GM21737 (cell line): ENCODE measurements around the gene CSNK1G3.

Experiments used
- ATAC-seq: cut with Tn5 transposase; IDR thresholded peaks from one replicate; pipeline ENCODE4 v1.9.1; 2021; ENCODE audit warnings: mild to moderate bottlenecking, moderate library complexity; ENCODE audit not compliant: unreplicated experiment

CSNK1G3 gene

DNA sequence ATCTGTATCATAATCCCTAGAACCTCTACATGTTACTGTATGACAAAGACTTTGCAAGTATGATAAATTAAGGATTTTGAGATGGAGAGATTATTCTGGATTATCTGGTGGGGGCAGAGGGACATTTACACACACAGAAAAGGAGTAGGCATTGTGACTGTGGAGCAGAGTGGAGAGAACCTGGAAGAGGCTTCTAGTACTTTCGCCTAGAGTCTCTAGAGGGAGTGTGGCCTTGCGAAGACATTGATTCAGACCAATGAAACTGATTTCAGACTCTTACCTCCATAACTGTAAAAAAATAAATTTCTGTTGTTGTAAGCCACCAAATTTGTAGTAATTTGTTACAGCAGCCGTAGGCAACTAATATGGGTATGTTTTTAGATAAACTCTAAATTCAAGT lies 45.9 kb downstream of the CSNK1G3 start:
- ATAC-seq: no peak

DNA sequence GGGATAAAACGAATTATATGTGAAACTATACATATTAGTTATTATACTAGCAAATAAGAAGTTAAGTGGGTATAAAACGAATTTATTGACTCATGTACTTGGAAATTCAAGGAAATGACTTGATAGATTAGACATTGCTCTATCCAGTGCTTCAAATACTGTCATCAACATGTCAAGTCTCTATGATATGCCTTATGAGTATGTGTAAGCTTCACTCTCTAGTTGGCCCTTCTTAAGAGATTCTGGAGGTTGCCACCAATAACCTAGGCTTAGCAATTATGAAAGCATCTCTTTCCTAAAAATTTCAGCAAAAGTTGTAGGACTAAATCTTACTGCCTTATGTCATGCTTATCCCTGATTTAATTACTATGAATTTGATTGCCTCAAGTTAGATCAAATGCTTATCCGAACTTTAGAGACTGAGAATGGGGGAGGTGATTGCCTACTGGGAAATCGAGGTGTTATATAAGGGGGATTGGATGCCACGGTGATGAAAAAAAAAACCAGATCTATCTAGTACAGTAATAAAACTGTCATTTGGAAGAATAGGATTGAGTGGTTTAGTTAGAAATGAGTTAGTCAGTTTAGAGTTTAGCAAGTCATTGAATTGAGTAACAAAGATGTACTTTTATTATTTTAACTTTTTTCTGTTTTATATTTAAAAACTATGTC lies 46.9 kb downstream of the CSNK1G3 start:
- no peak for ATAC-seq

DNA sequence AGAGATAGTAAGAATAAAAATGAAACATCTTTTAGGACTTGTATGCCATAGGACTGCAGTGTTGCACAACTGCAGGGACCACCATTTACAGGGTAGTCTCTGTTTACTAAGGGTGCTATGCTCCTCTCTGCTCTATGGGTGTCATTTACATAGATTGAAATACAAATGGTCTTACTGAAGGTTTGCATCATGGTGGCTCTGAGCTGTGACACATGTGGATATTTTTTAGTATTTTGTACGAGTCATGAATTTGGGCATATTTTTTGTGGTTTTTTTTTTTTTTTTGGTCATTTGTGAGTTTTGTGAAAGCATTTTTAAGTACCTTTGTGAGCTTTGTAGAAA lies 47.4 kb downstream of the CSNK1G3 start:
- ATAC-seq: no peak

DNA sequence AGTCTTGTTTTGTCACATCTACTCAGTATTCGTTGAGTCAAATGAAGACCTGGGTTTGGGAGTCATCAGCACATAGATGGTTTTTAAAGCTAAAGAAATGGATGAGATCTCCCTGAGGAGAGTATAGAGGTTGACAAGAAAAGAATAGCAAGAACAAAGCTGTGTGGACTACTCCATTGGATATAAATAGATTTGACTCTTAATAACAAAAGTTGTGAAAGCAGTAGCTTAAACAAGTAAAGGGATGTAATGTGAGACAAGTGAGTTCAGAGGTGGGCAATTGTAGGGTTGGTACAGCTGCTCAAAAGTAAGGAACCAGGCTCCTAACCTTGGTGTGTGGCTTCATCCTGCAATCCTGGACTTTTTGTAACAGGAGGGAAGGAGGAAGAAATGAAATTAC lies 49.3 kb downstream of the CSNK1G3 start:
- ATAC-seq: no peak

GRCh38 chr5:123571927-123572326 lies 60.0 kb downstream of the CSNK1G3 start:
- no peak for ATAC-seq

GRCh38 chr5:123578390-123578789 lies 66.4 kb downstream of the CSNK1G3 start:
- ATAC-seq: no peak

GRCh38 chr5:123579410-123579809 lies 67.4 kb downstream of the CSNK1G3 start:
- ATAC-seq: no peak

- ATAC-seq: no peak
Measured at GRCh38 chr5:123582550-123583285, 70.7 kb downstream of the CSNK1G3 start.

- ATAC-seq: no peak
Measured at GRCh38 chr5:123585871-123586270, 73.9 kb downstream of the CSNK1G3 start.

DNA sequence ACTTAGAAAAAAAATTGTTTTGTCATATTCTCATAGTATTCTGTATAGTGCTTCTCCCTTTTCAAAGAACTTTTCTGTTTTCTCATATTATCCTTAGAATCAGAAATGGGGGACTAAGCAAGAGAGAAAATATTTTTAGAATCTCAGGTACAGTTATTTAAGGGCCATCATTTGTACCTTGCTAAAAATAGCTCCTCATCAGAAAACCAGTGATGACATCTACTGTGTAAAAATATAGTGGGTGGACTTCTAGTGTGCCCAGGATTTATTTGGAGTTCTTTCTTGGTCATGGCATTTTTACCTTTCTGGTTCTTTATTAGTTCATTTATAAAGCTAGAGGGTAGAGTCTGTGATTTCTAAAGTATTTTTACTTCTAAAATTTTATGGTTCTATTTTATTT lies 82.5 kb downstream of the CSNK1G3 start:
- ATAC-seq: no peak

- no peak for ATAC-seq
Measured at GRCh38 chr5:123597018-123597417, 85.0 kb downstream of the CSNK1G3 start.

DNA sequence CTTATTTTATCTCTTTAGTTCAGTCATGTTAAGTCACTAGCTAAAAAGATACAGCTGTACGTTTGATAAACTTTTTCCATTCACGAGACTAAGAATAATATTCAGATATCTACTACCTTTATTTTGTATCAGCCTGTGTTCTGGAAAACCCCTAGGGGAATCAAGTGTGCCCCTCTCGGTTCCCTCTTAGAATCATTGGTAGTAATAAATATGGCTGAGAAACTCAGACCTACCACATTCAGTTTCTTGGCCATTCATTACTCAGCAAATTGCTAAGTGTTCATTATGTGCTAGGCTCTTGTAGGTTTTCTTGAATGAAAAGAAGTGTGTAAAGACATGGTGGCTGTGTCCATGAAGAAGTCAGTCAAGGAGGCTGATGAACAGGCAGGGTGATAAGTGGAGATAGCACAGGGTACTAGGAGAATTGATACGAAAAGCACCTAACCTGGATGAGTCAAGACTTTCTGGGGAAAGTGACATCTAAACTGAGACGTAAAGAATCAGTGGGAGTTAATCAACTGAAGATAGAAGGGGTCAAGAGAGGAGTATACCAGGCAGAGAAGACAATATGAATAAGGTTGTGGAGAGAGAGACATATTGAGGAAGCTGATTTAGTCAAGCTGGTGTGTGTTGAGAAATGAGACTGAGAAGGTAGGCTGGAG lies 86.2 kb downstream of the CSNK1G3 start:
- ATAC-seq: no peak

DNA sequence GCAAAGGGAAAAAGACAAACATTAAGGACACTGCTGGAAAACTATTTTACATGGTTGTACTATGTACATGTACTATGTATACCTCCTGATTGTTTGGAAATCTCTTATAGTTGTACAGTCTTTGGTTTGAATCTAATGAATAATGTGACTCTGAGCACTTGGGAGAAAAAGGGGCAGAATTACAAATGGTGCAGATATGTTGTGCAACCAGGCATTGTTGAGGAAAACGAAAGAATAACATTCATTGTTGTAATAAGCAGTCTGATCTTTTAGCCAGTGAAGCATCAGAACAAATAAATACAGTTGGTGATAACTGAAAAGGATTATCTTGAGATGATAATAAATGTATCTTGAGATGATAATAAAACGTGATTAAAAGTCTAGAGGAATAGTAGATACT lies 87.2 kb downstream of the CSNK1G3 start:
- no peak for ATAC-seq

DNA sequence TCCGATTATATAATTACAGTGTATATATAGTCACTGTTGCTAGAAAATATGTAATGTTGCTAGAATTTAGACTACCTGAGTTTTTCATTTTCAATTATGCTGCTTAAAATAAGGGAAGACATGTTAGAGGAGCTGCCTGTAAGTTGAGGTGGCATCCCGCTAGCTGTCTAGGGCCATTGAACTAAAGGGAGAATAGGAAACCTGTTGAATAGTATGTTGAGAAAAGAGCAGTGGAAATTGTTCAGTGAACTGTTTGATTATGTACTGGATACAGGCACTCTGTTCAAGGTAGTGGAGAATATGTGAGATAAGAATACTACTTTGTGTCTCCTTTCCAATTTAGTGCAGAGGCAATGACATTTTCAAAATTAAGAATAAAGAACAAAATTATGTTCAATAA lies 89.6 kb downstream of the CSNK1G3 start:
- ATAC-seq: no peak

GRCh38 chr5:123605822-123606221 lies 93.8 kb downstream of the CSNK1G3 start:
- no peak for ATAC-seq

GRCh38 chr5:123610209-123610608 lies 98.2 kb downstream of the CSNK1G3 start:
- ATAC-seq: no peak

- peak; percentile 62 for ATAC-seq
Measured at GRCh38 chr5:123610665-123611405, 98.9 kb downstream of the CSNK1G3 start.

- no peak for ATAC-seq
Measured at GRCh38 chr5:123611406-123611709, 99.4 kb downstream of the CSNK1G3 start.

GRCh38 chr5:123617561-123617960 lies 105.6 kb downstream of the CSNK1G3 start:
- no peak for ATAC-seq

GRCh38 chr5:123626051-123626450 lies 114.1 kb downstream of the CSNK1G3 start:
- no peak for ATAC-seq

GRCh38 chr5:123628860-123629544 lies 117.0 kb downstream of the CSNK1G3 start:
- ATAC-seq: no peak
